ENCODE measurements around the gene C4orf54. TPM values are rescaled to one million over a fixed set of nuclear protein-coding genes. Genes with fewer than 3 reads are reported as not detected.

The C4orf54 gene
- total and polyA plus RNA-seq, 2 of the 8 experiments (the other 6 are each of a cell fraction or from before 2014, with no cell fraction given) = not detected

- peak in 1 of 2 experiments; percentile 73; a peak in 1 of 4 replicates for TF ChIP-seq HDAC2 (IDR thresholded peaks at IDR 0.05; ENCODE audit: borderline replicate concordance in 1 of 2, low read depth in 2 of 2, low read length in 2 of 2)
Measured at GRCh38 chr4:99642725-99643489, 14.7 kb downstream of the C4orf54 start (continued).
